ENCODE data around the gene PPP2R5B. TPM values are rescaled to one million over a fixed set of nuclear protein-coding genes. Genes with fewer than 3 reads are reported as not detected.

Gene PPP2R5B
- total and polyA plus RNA-seq, 9 of the 15 experiments (the other 6 are each of a cell fraction or from before 2014, with no cell fraction given): 0.10 to 7.8 (median 3.3) TPM

- no peak for TF ChIP-seq E2F5 (CRISPR knock-in tag; IDR thresholded peaks at IDR 0.05)
- peak; percentile 70 for TF ChIP-seq POLR2G (IDR thresholded peaks at IDR 0.05; ENCODE audit: low read depth, low read length)
- TF ChIP-seq CSDE1 (IDR thresholded peaks at IDR 0.05): no peak
- TF ChIP-seq MAFK (IDR thresholded peaks at IDR 0.05; ENCODE audit: low read length): no peak
- no peak for TF ChIP-seq GTF2B (IDR thresholded peaks at IDR 0.05; ENCODE audit: extremely low read depth, insufficient read length)
- no peak for TF ChIP-seq LEF1 (IDR thresholded peaks at IDR 0.05)
- no peak for TF ChIP-seq CBFB (CRISPR knock-in tag; IDR thresholded peaks at IDR 0.05)
- TF ChIP-seq TBP (optimal IDR thresholded peaks at IDR 0.05; ENCODE audit: low read depth, low read length): no peak
- no peak for TF ChIP-seq E2F4 (CRISPR knock-in tag; IDR thresholded peaks at IDR 0.05; ENCODE audit: low read depth)
- TF ChIP-seq RCOR1 (IDR thresholded peaks at IDR 0.05; ENCODE audit: borderline replicate concordance in 1 of 2, low read depth in 2 of 2, low read length in 2 of 2): no peak
- no peak for TF ChIP-seq MAZ (CRISPR knock-in tag; conservative IDR thresholded peaks at IDR 0.05 in 1 of 2, IDR thresholded peaks at IDR 0.05 in 1 of 2)
- no peak for TF ChIP-seq TSHZ1 (CRISPR knock-in tag; IDR thresholded peaks at IDR 0.05)
- TF ChIP-seq RBM39 (optimal IDR thresholded peaks at IDR 0.05; ENCODE audit: low read depth, low read length): no peak
- no peak for TF ChIP-seq CEBPG (CRISPR knock-in tag; IDR thresholded peaks at IDR 0.05)
- TF ChIP-seq CEBPG (tag; conservative IDR thresholded peaks at IDR 0.05 in 1 of 2, IDR thresholded peaks at IDR 0.05 in 1 of 2): no peak
- no peak for TF ChIP-seq CAMTA2 (CRISPR knock-in tag; conservative IDR thresholded peaks at IDR 0.05)
- no peak for TF ChIP-seq CLOCK (CRISPR knock-in tag; IDR thresholded peaks at IDR 0.05; ENCODE audit: borderline replicate concordance)
Measured at GRCh38 chr11:64971421-64972233, 47.1 kb downstream of the PPP2R5B start, which contains the start of gene MAJIN (continued).
